Duodenal mucosa (tissue), 2 donors: Measurements from ENCODE around the gene LCE2B.
"Not testable (repeated sequence)": the region's sequence is repeated elsewhere in the genome, so short reads cannot be mapped to it uniquely, and the experiment has no call there.

ENCODE experiments used
- H3K27ac ChIP-seq: one replicate; pipeline ENCODE4 v1.7.0; 2013; ENCODE audit warnings: low read depth, low read length
- H3K27me3 ChIP-seq, 2 donors: one replicate each; pipeline ENCODE4 v1.7.0; 2013; ENCODE audit warnings: low read length in 2 of 2, control low read depth in 1 of 2; ENCODE audit not compliant: insufficient read depth in 2 of 2, control insufficient read depth in 1 of 2
- H3K36me3 ChIP-seq, 2 donors: one replicate each; pipeline ENCODE4 v1.7.0; 2013; ENCODE audit warnings: low read length in 2 of 2, control low read depth in 1 of 2; ENCODE audit not compliant: insufficient read depth in 2 of 2, control insufficient read depth in 1 of 2
- H3K4me1 ChIP-seq, 2 donors: one replicate each; pipeline ENCODE4 v1.7.0; 2013; ENCODE audit warnings: low read length in 2 of 2, control low read depth in 1 of 2; ENCODE audit not compliant: insufficient read depth in 2 of 2, control insufficient read depth in 1 of 2
- H3K4me3 ChIP-seq, 2 donors: one replicate each; pipeline ENCODE4 v1.7.0; 2013; ENCODE audit warnings: low read length in 2 of 2, low read depth in 1 of 2
- H3K9ac ChIP-seq, 2 donors: one replicate each; pipeline ENCODE4 v1.7.0; 2013; ENCODE audit warnings: low read length in 2 of 2, low read depth in 1 of 2
- H3K9me3 ChIP-seq, 2 donors: one replicate each; pipeline ENCODE4 v1.7.0; 2013; ENCODE audit warnings: low read length in 2 of 2, control low read depth in 1 of 2; ENCODE audit not compliant: control insufficient read depth in 1 of 2

LCE2B gene

GRCh38 chr1:152667648-152668047, 18.3 kb upstream of the LCE2B start:
- no peak overlapping the region for H3K9ac ChIP-seq
- no peaks in the 10 kb centered on the region for H3K4me1 ChIP-seq
- no peaks in the 10 kb centered on the region for H3K9me3 ChIP-seq
- no peak overlapping the region for H3K27ac ChIP-seq
- no peak overlapping the region for H3K4me3 ChIP-seq
- H3K27me3 ChIP-seq, result no peaks in the 10 kb centered on the region
- H3K36me3 ChIP-seq, result no peaks in the 10 kb centered on the region

GRCh38 chr1:152673016-152673415, 12.9 kb upstream of the LCE2B start:
- Histone ChIP-seq H3K27me3 (no peaks in the 10 kb centered on the region), H3K4me1 (no peaks in the 10 kb centered on the region), H3K9me3 (no peaks in the 10 kb centered on the region), H3K27ac (no peak overlapping the region), H3K9ac (no peak overlapping the region), H3K36me3 (no peaks in the 10 kb centered on the region), H3K4me3 (no peak overlapping the region)

- H3K36me3 ChIP-seq, H3K4me3 ChIP-seq, H3K27ac ChIP-seq, H3K4me1 ChIP-seq, H3K9me3 ChIP-seq, H3K27me3 ChIP-seq, H3K9ac ChIP-seq: not testable (repeated sequence)
Observed at GRCh38 chr1:152674983-152675382, 10.9 kb upstream of the LCE2B start, which contains the start of gene LCE2C. Gene LCE2C (plus strand): TSS chr1:152675279. CDS start chr1:152676016, 737 bp downstream.

GRCh38 chr1:152679459-152679858, 6.5 kb upstream of the LCE2B start:
- Histone ChIP-seq H3K4me3 (no peak overlapping the region), H3K36me3 (no peaks in the 10 kb centered on the region), H3K27me3 (peaks cover 0 to 9% of the 10 kb centered on the region in 2 donors), H3K9me3 (no peaks in the 10 kb centered on the region), H3K27ac (no peak overlapping the region), H3K9ac (no peak overlapping the region), H3K4me1 (no peaks in the 10 kb centered on the region)

GRCh38 chr1:152681616-152682015, 4.3 kb upstream of the LCE2B start:
- Histone ChIP-seq H3K36me3 (no peaks in the 10 kb centered on the region), H3K27ac (no peak overlapping the region), H3K9me3 (no peaks in the 10 kb centered on the region), H3K4me1 (no peaks in the 10 kb centered on the region), H3K27me3 (peaks cover 0 to 9% of the 10 kb centered on the region in 2 donors), H3K4me3 (no peak overlapping the region), H3K9ac (no peak overlapping the region)

GRCh38 chr1:152683846-152684245, 2.1 kb upstream of the LCE2B start:
- H3K4me3 ChIP-seq, result no peak overlapping the region
- H3K9ac ChIP-seq, result no peak overlapping the region
- H3K27ac ChIP-seq, result no peak overlapping the region
- H3K27me3 ChIP-seq, result peaks cover 0 to 6% of the 10 kb centered on the region in 2 donors
- no peaks in the 10 kb centered on the region for H3K36me3 ChIP-seq
- no peaks in the 10 kb centered on the region for H3K4me1 ChIP-seq
- no peaks in the 10 kb centered on the region for H3K9me3 ChIP-seq

- Histone ChIP-seq H3K27me3 (no peaks in the 10 kb centered on the region), H3K36me3 (no peaks in the 10 kb centered on the region), H3K9ac (no peak within 1 kb of the TSS), H3K4me3 (no peak within 1 kb of the TSS), H3K9me3 (no peaks in the 10 kb centered on the region), H3K4me1 (no peaks in the 10 kb centered on the region), H3K27ac (no peak within 1 kb of the TSS)
Observed at GRCh38 chr1:152697701-152698600, 12.0 kb downstream of the LCE2B start, which contains the start of gene LCE2A. Gene LCE2A (plus strand): TSS chr1:152698345. CDS start chr1:152698902, 557 bp downstream.

GRCh38 chr1:152699746-152700145, 13.8 kb downstream of the LCE2B start:
- Histone ChIP-seq H3K4me3 (no peak overlapping the region), H3K9me3 (no peaks in the 10 kb centered on the region), H3K4me1 (no peaks in the 10 kb centered on the region), H3K27ac (no peak overlapping the region), H3K9ac (no peak overlapping the region), H3K27me3 (no peaks in the 10 kb centered on the region), H3K36me3 (no peaks in the 10 kb centered on the region)

- Histone ChIP-seq H3K4me1 (no peaks in the 10 kb centered on the region), H3K4me3 (no peak within 1 kb of the TSS), H3K27me3 (no peaks in the 10 kb centered on the region), H3K9ac (no peak within 1 kb of the TSS), H3K36me3 (no peaks in the 10 kb centered on the region), H3K27ac (no peak within 1 kb of the TSS), H3K9me3 (no peaks in the 10 kb centered on the region)
Observed at GRCh38 chr1:152707860-152708259, 21.9 kb downstream of the LCE2B start, which contains the start of gene LCE4A. Gene LCE4A (plus strand): TSS chr1:152708160. CDS start chr1:152709076, 916 bp downstream.

- Histone ChIP-seq H3K27ac (no peak overlapping the region), H3K9ac (no peak overlapping the region), H3K4me3 (no peak overlapping the region), H3K4me1 (no peaks in the 10 kb centered on the region), H3K27me3 (no peaks in the 10 kb centered on the region), H3K9me3 (peaks cover 3 to 6% of the 10 kb centered on the region in 2 donors), H3K36me3 (no peaks in the 10 kb centered on the region)
Observed at GRCh38 chr1:152718238-152718637, 32.3 kb downstream of the LCE2B start.
